Amygdala (tissue), 56 donors: ENCODE measurements around the gene CHD1.

Experiments
- DNase-seq, 56 donors: peaks; one replicate each; lab custom pipeline; 2025; lab: John Stamatoyannopoulos, UW

Gene CHD1

GRCh38 chr5:98905857-98906688 is 22.7 kb downstream of the CHD1 start:
- peak in 1 of 56 donors; percentile 25 for DNase-seq

- DNase-seq: no peak
Measured at GRCh38 chr5:98904780-98905179, 24.0 kb downstream of the CHD1 start.

GRCh38 chr5:98902733-98903132 is 26.1 kb downstream of the CHD1 start:
- no peak for DNase-seq

- no peak for DNase-seq
Measured at GRCh38 chr5:98899456-98899855, 29.4 kb downstream of the CHD1 start.

- DNase-seq: no peak
Measured at GRCh38 chr5:98898743-98899142, 30.1 kb downstream of the CHD1 start.

GRCh38 chr5:98891591-98891990 is 37.2 kb downstream of the CHD1 start:
- no peak for DNase-seq

GRCh38 chr5:98880598-98880997 is 48.2 kb downstream of the CHD1 start:
- no peak for DNase-seq

GRCh38 chr5:98880151-98880550 is 48.7 kb downstream of the CHD1 start:
- DNase-seq: no peak

GRCh38 chr5:98877600-98877999 is 51.2 kb downstream of the CHD1 start:
- DNase-seq: no peak

- no peak for DNase-seq
Measured at GRCh38 chr5:98872674-98873073, 56.1 kb downstream of the CHD1 start.

- DNase-seq: no peak
Measured at GRCh38 chr5:98865690-98866089, 63.1 kb downstream of the CHD1 start.

- DNase-seq: no peak
Measured at GRCh38 chr5:98847054-98847453, 81.8 kb downstream of the CHD1 start.

GRCh38 chr5:98846520-98846919 is 82.3 kb downstream of the CHD1 start:
- no peak for DNase-seq

GRCh38 chr5:98845878-98846277 is 82.9 kb downstream of the CHD1 start:
- DNase-seq: no peak

- DNase-seq: no peak
Measured at GRCh38 chr5:98844865-98845264, 83.9 kb downstream of the CHD1 start.

- no peak for DNase-seq
Measured at GRCh38 chr5:98843481-98843880, 85.3 kb downstream of the CHD1 start.

- DNase-seq: no peak
Measured at GRCh38 chr5:98840946-98841345, 87.9 kb downstream of the CHD1 start.

- peak in 2 of 56 donors; percentile 2 to 6 for DNase-seq
Measured at GRCh38 chr5:98839469-98840383, 89.1 kb downstream of the CHD1 start.

GRCh38 chr5:98836175-98836574 is 92.6 kb downstream of the CHD1 start:
- DNase-seq: no peak

- DNase-seq: no peak
Measured at GRCh38 chr5:98827588-98828284, 101.1 kb downstream of the CHD1 start.

GRCh38 chr5:98827161-98827560 is 101.6 kb downstream of the CHD1 start:
- no peak for DNase-seq
